DMS153 treated with DMSO at 0.1 percent for 48 hours (cell line): ENCODE measurements around the gene IZUMO1.
"Not testable (repeated sequence)": the region's sequence is repeated elsewhere in the genome, so short reads cannot be mapped to it uniquely, and the experiment has no call there.

ENCODE experiments used
- DNase-seq: peaks from one replicate; lab custom pipeline; 2025; ENCODE audit not compliant: unreplicated experiment; lab: John Stamatoyannopoulos, UW

The IZUMO1 gene

DNA sequence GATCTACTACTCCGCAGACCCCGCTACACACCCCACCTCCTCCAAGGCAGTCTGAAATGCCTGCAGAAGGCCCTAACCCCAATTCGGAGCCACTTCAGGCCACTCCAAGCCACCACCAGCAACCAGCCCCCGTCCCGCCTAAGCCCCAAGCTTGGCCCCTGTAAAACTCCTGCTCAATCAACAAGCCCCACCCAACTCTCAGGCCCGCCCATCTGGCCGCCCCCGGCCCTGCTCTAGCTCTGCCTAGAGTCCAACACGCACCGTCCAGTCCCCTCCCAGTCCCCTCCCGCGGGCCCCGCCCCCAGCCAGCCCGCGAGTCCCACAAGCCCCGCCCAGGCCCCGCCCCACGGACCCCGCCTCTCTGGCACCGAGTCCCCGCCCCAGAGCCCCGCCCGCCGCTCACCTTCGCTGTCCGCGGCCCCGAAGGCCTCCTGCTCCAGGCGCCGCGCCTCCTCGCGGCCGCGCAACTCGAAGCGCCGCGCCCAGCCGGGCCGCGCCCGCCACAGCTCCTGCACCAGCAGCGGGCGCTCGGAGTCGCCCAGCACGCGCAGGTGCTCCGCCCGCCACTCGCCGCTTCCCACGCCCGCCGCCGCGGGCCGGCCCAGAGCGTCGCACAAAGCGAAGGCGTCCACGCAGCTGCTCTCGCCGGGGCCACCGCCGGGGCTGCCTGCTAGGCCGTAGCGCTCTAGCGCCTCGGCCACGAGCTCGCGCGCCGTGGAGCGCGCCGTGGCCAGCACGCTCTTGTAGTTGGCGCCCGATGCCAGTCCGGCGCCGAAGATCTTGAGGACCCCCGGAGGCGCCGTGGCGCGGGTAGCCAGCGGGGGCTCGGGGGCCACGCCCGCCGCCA is 7.9 kb downstream of the IZUMO1 start:
- DNase-seq, result peak; percentile 77

GRCh38 chr19:48737360-48737998 is 9.2 kb downstream of the IZUMO1 start:
- DNase-seq, result no peak

DNA sequence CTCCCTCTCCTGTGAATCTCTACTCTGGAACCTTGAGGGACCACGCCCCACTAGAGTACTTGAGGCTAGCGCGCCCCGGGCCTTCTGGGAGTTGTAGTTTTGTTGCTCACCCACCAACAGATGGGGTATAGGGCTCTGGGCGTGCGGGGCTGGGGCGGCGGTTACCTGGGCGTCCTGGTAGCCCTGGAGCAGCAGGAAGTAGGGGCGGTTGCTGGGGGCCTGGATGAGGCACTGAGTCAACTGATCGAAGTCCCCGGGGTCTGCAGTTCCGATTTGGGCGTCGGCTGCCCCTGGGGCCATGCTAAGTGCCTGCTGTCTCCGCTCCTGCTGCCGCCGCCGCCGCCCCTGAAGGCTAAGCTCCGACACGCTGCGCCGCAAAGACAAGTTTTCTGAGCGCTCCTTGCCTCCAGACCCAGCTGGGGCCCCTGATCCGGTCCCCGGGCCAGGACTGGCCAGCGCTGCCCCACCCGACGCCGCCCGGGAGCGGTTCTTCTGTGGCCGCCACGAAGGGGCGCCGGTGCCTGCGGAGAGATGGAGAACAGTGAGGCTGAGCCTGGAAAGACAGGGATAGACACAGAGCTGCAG is 11.6 kb downstream of the IZUMO1 start:
- DNase-seq, result no peak

DNA sequence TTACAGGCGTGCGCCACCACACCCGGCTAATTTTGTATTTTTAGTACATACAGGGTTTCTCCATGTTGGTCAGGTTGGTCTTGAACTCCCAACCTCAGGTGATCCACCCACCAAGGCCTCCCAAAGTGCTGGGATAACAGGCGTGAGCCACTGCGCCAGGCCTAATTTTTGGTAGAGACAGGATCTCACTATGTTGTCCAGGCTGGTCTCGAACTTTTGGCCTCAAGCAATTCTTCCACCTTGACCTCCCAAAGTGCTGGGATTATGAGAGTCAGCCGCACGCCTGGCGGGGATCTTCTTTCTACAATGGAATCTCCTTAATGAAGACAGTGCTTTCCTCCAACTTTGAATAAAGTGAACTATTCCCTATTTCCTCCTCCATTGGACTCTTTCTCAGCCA is 12.1 kb downstream of the IZUMO1 start:
- DNase-seq, result no peak

GRCh38 chr19:48731452-48731851 is 15.3 kb downstream of the IZUMO1 start:
- DNase-seq, result no peak

- no peak for DNase-seq
Measured at GRCh38 chr19:48728911-48729664, 17.6 kb downstream of the IZUMO1 start.

GRCh38 chr19:48726556-48726955 is 20.2 kb downstream of the IZUMO1 start:
- DNase-seq, result no peak

DNA sequence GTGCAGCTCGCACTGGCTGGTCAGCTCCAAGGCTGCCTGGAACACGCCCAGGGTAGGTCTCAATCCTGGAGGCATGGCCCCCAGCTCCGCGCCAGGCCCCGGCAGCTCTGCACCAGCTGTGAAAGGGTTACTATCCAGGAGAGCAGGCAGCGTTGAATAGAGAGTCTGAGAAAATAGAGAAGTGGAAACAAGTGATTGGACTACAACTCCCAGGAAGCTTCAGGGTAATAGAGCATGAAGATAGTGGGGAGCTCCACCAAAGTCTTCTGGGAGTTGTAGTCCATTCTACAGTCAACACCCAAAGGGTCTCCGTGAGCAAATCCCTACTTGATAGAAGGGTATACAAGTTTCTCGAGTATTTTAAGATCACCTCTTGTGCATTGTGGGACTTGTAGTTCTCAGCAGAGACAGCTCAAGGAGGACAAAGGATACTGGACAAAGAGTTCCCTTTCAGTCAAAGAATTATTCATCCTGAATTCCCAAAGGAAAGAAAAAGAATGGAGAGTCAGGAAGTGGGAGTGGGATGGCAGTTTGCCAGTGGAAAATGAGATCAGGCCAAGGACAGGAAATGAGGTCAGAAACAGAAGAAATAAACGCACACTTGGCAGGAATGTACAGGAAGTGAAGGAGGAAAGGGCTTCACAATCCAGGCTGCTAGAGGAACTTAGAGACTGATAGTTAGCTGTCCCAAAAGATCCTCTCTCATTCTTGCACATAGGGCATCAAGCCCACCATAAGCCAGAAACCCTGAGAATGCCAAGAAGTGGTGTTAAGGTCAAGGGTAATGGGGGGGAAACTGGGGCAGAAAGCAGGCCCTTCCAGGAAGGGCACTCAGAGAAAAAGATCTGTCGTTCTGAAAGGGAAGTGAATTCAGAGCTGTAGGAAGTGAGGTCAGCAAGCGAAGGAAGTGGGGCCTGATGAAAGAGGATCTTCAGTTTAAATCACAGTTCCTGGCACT is 21.6 kb downstream of the IZUMO1 start:
- DNase-seq, result peak; percentile 91

GRCh38 chr19:48722196-48722708 is 24.5 kb downstream of the IZUMO1 start:
- no peak for DNase-seq

- DNase-seq, result peak; percentile 98
Measured at GRCh38 chr19:48720613-48721296, 26.0 kb downstream of the IZUMO1 start.

DNA sequence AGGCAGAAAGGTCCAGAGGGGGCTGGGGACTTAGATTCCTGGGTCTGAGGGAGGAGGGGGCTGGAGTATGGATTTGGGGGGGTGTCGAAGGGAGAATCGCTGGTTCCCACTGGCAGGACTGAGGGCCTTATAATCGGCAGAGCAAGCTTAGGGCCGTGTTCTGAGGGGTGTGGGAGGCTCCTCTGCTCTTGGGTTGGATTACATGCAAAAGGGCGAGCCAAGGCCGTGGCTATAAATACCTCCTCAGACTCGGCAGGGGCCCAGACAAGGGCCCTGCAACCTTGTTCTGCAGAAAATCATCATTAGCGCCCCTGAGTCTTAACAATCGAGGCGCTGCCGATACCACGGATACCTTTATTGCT is 26.5 kb downstream of the IZUMO1 start:
- DNase-seq, result no peak

- DNase-seq, result no peak
Measured at GRCh38 chr19:48719263-48720171, 27.2 kb downstream of the IZUMO1 start, which contains the start of gene MAMSTR. TSS of gene MAMSTR (minus strand) at chr19:48719725. CDS start at chr19:48719031, 694 bp downstream.

GRCh38 chr19:48718711-48719231 is 27.9 kb downstream of the IZUMO1 start:
- DNase-seq, result no peak

- DNase-seq, result not testable (repeated sequence)
Measured at GRCh38 chr19:48718106-48718505, 28.6 kb downstream of the IZUMO1 start.

GRCh38 chr19:48716562-48717291 is 30.0 kb downstream of the IZUMO1 start:
- DNase-seq, result no peak

- no peak for DNase-seq
Measured at GRCh38 chr19:48715681-48716171, 31.0 kb downstream of the IZUMO1 start.
